ENCODE measurements around the gene CCL1.

DNA sequence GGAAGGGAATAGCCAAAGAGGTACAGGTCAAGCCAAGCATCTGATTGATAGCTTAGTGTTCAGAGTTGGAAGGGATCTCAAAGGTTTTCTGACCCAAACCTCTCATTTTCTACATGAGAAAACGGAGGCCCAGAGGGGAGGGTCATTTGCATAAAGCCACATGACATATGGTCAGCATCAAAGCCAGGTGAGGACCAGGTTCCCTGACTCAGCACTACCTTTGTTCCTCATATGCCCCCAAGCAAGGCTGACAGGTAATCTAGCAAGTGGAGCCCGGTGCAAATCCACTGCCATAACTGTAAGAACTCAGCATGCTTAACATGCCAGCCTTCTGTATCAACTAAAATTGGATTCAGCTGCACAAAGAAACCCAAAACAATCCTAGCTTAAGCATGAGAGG is 28.2 kb upstream of the CCL1 start:
- TF ChIP-seq, protein P1, sequence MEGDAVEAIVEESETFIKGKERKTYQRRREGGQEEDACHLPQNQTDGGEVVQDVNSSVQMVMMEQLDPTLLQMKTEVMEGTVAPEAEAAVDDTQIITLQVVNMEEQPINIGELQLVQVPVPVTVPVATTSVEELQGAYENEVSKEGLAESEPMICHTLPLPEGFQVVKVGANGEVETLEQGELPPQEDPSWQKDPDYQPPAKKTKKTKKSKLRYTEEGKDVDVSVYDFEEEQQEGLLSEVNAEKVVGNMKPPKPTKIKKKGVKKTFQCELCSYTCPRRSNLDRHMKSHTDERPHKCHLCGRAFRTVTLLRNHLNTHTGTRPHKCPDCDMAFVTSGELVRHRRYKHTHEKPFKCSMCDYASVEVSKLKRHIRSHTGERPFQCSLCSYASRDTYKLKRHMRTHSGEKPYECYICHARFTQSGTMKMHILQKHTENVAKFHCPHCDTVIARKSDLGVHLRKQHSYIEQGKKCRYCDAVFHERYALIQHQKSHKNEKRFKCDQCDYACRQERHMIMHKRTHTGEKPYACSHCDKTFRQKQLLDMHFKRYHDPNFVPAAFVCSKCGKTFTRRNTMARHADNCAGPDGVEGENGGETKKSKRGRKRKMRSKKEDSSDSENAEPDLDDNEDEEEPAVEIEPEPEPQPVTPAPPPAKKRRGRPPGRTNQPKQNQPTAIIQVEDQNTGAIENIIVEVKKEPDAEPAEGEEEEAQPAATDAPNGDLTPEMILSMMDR (IDR thresholded peaks at IDR 0.05), result no peak
- TF ChIP-seq ZFX (IDR thresholded peaks at IDR 0.05; ENCODE audit: borderline replicate concordance), result no peak

All from 22Rv1 (cell line).